Measurements from ENCODE around the gene PBRM1. TPM values are rescaled to one million over a fixed set of nuclear protein-coding genes. Genes with fewer than 3 reads are reported as not detected.
A peak's percentile ranks its signal among the peaks of the same experiment; 100 is the strongest.
"Not testable (repeated sequence)": the region's sequence is repeated elsewhere in the genome, so short reads cannot be mapped to it uniquely, and the experiment has no call there.

The PBRM1 gene
- total RNA-seq, 1 donor = 100 TPM

DNA sequence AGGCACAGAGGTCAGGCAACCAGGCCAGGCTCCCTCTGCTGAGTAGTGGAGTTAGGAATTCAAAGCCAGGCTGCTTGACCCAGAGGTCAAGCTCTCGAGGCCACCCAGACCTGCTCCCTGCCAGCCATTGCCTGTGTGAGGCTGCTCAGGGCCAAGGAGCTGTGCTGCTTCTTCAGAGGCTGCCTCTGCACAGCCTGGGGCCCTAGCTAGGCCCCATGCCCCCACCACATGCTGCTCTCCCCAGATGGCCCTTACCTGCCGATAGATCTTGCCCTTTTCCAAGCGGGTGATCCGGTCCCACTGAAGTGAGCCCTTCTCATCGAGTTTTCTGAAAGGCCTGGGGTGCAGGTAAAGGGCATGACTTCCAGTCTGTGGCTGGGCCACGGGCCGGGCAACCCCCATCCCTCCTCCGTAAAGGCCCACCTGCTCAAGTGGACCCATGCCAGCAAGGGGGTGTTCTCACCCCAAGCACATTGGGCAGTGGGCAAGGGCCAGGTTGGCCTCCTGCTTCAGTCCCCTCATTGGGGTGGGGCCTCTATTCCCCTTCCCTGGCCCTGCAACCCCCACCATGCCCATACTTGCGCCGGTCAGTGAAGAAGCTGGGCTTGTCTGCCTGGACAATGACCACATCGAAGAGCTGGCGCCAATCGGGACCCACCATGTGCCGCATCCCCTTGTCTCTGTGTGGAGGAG is 158.5 kb downstream of the PBRM1 start:
- Histone ChIP-seq H3K4me3 (ENCODE audit: insufficient read depth, low read length) (no peak overlapping the region), H3K79me2 (ENCODE audit: insufficient read depth, low read length) (peaks cover 33% of the 10 kb centered on the region), H4K20me1 (ENCODE audit: insufficient read depth, low read length) (peaks cover 37% of the 10 kb centered on the region), H3K4me2 (ENCODE audit: insufficient read depth, low read length) (no peak overlapping the region), H3K36me3 (ENCODE audit: insufficient read depth, low read length) (peaks cover 49% of the 10 kb centered on the region), H2AFZ (ENCODE audit: low read length) (no peak overlapping the region), H3K27me3 (ENCODE audit: insufficient read depth, low read length) (no peaks in the 10 kb centered on the region), H3K4me1 (ENCODE audit: insufficient read depth, low read length) (peaks cover 21% of the 10 kb centered on the region), H3K9me3 (ENCODE audit: low read depth, low read length) (no peaks in the 10 kb centered on the region), H3K27ac (ENCODE audit: low read depth, low read length) (no peak overlapping the region)
- no peak for TF ChIP-seq CTCF (IDR thresholded peaks at IDR 0.05; ENCODE audit: extremely low read depth, low read depth, low read length)
- DNase-seq (ENCODE audit: insufficient read length, low spot score, missing footprints) = peak; percentile 83

DNA sequence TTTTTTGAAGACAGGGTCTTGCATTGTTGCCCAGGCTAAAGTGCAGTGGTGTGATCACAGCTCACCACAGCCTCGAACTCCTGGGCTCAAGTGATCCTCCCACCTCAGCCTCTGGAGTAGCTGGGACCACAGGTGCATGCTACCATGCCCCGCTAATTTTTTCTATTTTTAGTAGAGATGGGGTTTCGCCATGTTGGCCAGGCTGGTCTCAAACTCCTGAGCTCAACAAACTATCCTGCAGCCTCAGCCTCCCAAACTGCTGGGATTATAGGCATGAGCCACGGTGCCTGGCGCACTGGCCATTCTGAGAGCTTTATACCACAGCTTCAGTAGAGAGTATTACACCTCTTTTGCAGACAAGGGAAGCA is 159.1 kb downstream of the PBRM1 start:
- H3K27me3 ChIP-seq (ENCODE audit: insufficient read depth, low read length); H3K27ac ChIP-seq (ENCODE audit: low read depth, low read length); H3K4me3 ChIP-seq (ENCODE audit: insufficient read depth, low read length); H2AFZ ChIP-seq (ENCODE audit: low read length); DNase-seq (ENCODE audit: insufficient read length, low spot score, missing footprints); H3K4me2 ChIP-seq (ENCODE audit: insufficient read depth, low read length); H3K9me3 ChIP-seq (ENCODE audit: low read depth, low read length): not testable (repeated sequence)
- Histone ChIP-seq H4K20me1 (ENCODE audit: insufficient read depth, low read length) (peaks cover 32% of the 10 kb centered on the region), H3K4me1 (ENCODE audit: insufficient read depth, low read length) (peaks cover 16% of the 10 kb centered on the region), H3K36me3 (ENCODE audit: insufficient read depth, low read length) (peaks cover 49% of the 10 kb centered on the region), H3K79me2 (ENCODE audit: insufficient read depth, low read length) (peaks cover 28% of the 10 kb centered on the region)

GRCh38 chr3:52525680-52526561 is 159.8 kb downstream of the PBRM1 start:
- H3K36me3 ChIP-seq (ENCODE audit: insufficient read depth, low read length) = peaks cover 49% of the 10 kb centered on the region

More at GRCh38 chr3:52525680-52526561, 159.8 kb downstream of the PBRM1 start:
- H4K20me1 ChIP-seq (ENCODE audit: insufficient read depth, low read length) = peaks cover 26% of the 10 kb centered on the region
- no peak overlapping the region for H3K4me3 ChIP-seq (ENCODE audit: insufficient read depth, low read length)
- no peak overlapping the region for H2AFZ ChIP-seq (ENCODE audit: low read length)
- no peaks in the 10 kb centered on the region for H3K9me3 ChIP-seq (ENCODE audit: low read depth, low read length)
- H3K4me2 ChIP-seq (ENCODE audit: insufficient read depth, low read length) = no peak overlapping the region
- TF ChIP-seq CTCF (IDR thresholded peaks at IDR 0.05; ENCODE audit: extremely low read depth, low read depth, low read length) = no peak
- no peaks in the 10 kb centered on the region for H3K27me3 ChIP-seq (ENCODE audit: insufficient read depth, low read length)
- peak; percentile 83 for DNase-seq (ENCODE audit: insufficient read length, low spot score, missing footprints)
- no peak overlapping the region for H3K27ac ChIP-seq (ENCODE audit: low read depth, low read length)
- peaks cover 13% of the 10 kb centered on the region for H3K4me1 ChIP-seq (ENCODE audit: insufficient read depth, low read length)
- peaks cover 21% of the 10 kb centered on the region for H3K79me2 ChIP-seq (ENCODE audit: insufficient read depth, low read length)

All from osteoblast (primary cell).